ENCODE results near the gene POLA2. TPM values are rescaled to one million over a fixed set of nuclear protein-coding genes. Genes with fewer than 3 reads are reported as not detected.

Gene POLA2
- total RNA-seq, 1 donor from 2014 or later = 8.6 TPM

DNA sequence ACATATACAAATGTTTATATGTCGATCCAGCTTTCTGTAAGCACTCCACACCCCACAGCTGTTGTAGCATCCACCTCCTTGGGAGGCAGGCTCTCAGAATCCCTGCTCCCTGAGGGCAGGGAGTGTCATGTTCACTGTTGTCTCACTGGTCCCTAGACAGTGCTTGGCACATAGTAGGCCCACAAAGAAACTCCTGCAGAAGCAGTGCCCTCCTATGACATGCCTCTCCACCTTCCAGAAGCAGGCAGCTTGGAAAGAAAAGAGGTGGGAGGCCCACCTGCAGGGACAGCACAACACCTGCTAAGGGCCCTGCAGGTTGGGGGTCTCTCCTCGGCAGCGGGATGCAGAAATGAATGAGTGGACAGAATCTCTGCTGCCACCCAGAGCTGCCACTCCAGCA lies 41.8 kb downstream of the POLA2 start:
- H3K27me3 Mint-ChIP-seq (ENCODE audit: unreplicated experiment) = peaks cover 13% of the 10 kb centered on the region
- H3K36me3 Mint-ChIP-seq (ENCODE audit: unreplicated experiment) = no peaks in the 10 kb centered on the region

GRCh38 chr11:65304110-65304509 lies 42.3 kb downstream of the POLA2 start:
- Mint-ChIP-seq H3K27ac (ENCODE audit: unreplicated experiment) (no peak overlapping the region), H3K4me1 (ENCODE audit: low read depth, unreplicated experiment) (peaks cover 24% of the 10 kb centered on the region), H3K4me3 (ENCODE audit: unreplicated experiment) (no peak overlapping the region), H3K36me3 (ENCODE audit: unreplicated experiment) (no peaks in the 10 kb centered on the region), H3K9me3 (ENCODE audit: unreplicated experiment) (peaks cover 7% of the 10 kb centered on the region), H3K27me3 (ENCODE audit: unreplicated experiment) (peaks cover 15% of the 10 kb centered on the region)
- no peak for TF ChIP-seq CTCF (IDR thresholded peaks at IDR 0.05; ENCODE audit: partially characterized antibody, unreplicated experiment)
- no peak for DNase-seq

More for the DNA sequence above, 41.8 kb downstream of the POLA2 start:
- Mint-ChIP-seq H3K4me3 (ENCODE audit: unreplicated experiment) (no peak overlapping the region), H3K4me1 (ENCODE audit: low read depth, unreplicated experiment) (peaks cover 23% of the 10 kb centered on the region), H3K9me3 (ENCODE audit: unreplicated experiment) (peaks cover 7% of the 10 kb centered on the region), H3K27ac (ENCODE audit: unreplicated experiment) (no peak overlapping the region)
- no peak for DNase-seq
- TF ChIP-seq CTCF (IDR thresholded peaks at IDR 0.05; ENCODE audit: partially characterized antibody, unreplicated experiment) = no peak

GRCh38 chr11:65304613-65305012 lies 42.9 kb downstream of the POLA2 start:
- no peak for DNase-seq
- peaks cover 15% of the 10 kb centered on the region for H3K27me3 Mint-ChIP-seq (ENCODE audit: unreplicated experiment)
- H3K4me1 Mint-ChIP-seq (ENCODE audit: low read depth, unreplicated experiment) = peaks cover 24% of the 10 kb centered on the region
- no peak overlapping the region for H3K27ac Mint-ChIP-seq (ENCODE audit: unreplicated experiment)
- TF ChIP-seq CTCF (IDR thresholded peaks at IDR 0.05; ENCODE audit: partially characterized antibody, unreplicated experiment) = no peak
- peaks cover 7% of the 10 kb centered on the region for H3K9me3 Mint-ChIP-seq (ENCODE audit: unreplicated experiment)
- H3K36me3 Mint-ChIP-seq (ENCODE audit: unreplicated experiment) = no peaks in the 10 kb centered on the region
- no peak overlapping the region for H3K4me3 Mint-ChIP-seq (ENCODE audit: unreplicated experiment)

DNA sequence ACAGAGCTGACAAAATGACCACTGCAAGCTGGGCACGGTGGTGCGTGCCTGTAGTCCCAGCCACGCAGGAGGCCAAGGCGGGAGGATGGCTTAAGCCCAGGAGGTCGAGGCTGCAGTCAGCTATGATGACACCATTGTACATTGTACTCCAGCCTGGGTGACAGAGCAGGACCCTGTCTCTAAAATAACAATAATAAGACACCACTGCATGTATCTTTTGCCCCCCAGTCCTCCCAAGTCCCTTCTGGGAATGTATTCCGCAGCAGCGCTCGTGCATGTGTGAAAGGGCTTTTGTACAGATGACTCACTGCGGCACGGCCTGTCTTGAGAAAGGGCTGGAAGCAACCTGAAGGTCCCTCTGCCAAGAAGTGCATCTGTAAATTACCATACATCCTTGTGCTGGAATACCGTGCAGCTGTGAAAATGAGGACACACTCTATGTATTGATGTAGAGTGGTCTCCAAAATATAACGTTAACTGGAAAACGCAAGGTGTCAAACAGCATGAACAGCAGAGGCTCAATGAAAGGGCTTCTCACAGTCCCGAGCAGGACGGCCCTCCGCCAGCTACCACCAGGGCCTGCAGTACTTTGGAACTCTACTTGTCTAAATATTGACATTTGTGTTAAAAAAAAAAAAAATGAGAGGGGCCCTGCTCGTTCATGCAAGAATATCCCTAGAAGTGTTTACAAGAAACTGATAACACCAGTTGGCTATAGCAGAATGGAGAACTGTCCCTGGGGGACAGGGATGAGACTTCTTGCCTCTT lies 43.9 kb downstream of the POLA2 start:
- DNase-seq = no peak
- H3K4me3 Mint-ChIP-seq (ENCODE audit: unreplicated experiment) = no peak overlapping the region
- H3K9me3 Mint-ChIP-seq (ENCODE audit: unreplicated experiment) = peaks cover 1% of the 10 kb centered on the region
- TF ChIP-seq CTCF (IDR thresholded peaks at IDR 0.05; ENCODE audit: partially characterized antibody, unreplicated experiment) = no peak
- peaks cover 23% of the 10 kb centered on the region for H3K4me1 Mint-ChIP-seq (ENCODE audit: low read depth, unreplicated experiment)
- peaks cover 13% of the 10 kb centered on the region for H3K27me3 Mint-ChIP-seq (ENCODE audit: unreplicated experiment)
- no peak overlapping the region for H3K27ac Mint-ChIP-seq (ENCODE audit: unreplicated experiment)
- H3K36me3 Mint-ChIP-seq (ENCODE audit: unreplicated experiment) = no peaks in the 10 kb centered on the region
